OCI-LY7 (cell line): Measurements from ENCODE around the gene TMEM8B.

Experiments
- CTCF ChIP-seq: fragments of 200-600 bp; sonication (generic); conservative IDR thresholded peaks from 2 replicates; pipeline ENCODE4 v1.5.1; 2014; ENCODE audit warnings: mild to moderate bottlenecking, antibody characterized with exemption, low read length, moderate library complexity, mixed read lengths
- EZH2phosphoT487 ChIP-seq: fragments of 200-600 bp; sonication (generic); IDR thresholded peaks from 2 replicates; pipeline ENCODE4 v1.6.1; 2018; ENCODE audit warnings: low read depth, borderline replicate concordance, mild to moderate bottlenecking, mixed run types, antibody characterized with exemption, low read length, moderate library complexity, mixed read lengths

DNA sequence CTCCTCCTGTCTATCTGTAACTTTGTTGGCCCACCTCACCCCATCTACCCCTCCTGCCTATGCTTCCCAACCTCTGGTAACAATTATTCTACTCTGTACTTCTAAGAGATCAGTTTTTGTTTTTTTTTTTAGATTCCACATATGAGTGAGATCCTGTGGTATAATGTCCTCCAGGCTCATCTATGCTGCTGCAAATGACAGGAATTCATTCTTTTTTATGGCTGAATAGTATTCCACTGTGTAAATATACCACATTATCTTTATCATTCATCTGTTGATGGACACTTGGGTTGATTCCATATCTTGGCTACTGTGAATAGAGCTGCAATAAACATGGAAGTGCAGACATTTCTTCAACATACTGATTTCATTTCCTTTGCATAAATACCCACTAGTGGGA lies 45.6 kb upstream of the TMEM8B start:
- TF ChIP-seq CTCF (no peak), EZH2phosphoT487 (no peak)
